WTC11 (cell line): ENCODE measurements around the gene HOXD13.

ENCODE experiments used
- ATF2 ChIP-seq: sonication (generic); formaldehyde crosslinking; IDR thresholded peaks from 2 replicates; pipeline ENCODE4 v1.8.1; 2022; ENCODE audit warnings: low read depth, missing genetic modification reagents, borderline replicate concordance
- CTCF ChIP-seq: fragments of 200-600 bp; IDR thresholded peaks from 2 replicates; pipeline ENCODE4 v1.8.0; 2022; ENCODE audit warnings: antibody characterized with exemption
- HMGXB4 ChIP-seq: sonication (generic); formaldehyde crosslinking; IDR thresholded peaks from 2 replicates; pipeline ENCODE4 v1.8.1; 2023; ENCODE audit warnings: mild to moderate bottlenecking, moderate library complexity, missing genetic modification reagents
- USF2 ChIP-seq: sonication (generic); formaldehyde crosslinking; IDR thresholded peaks from 2 replicates; pipeline ENCODE4 v1.8.1; 2023; ENCODE audit warnings: mild to moderate bottlenecking, missing genetic modification reagents, moderate library complexity
- ZBTB21 ChIP-seq: sonication (generic); formaldehyde crosslinking; IDR thresholded peaks from 2 replicates; pipeline ENCODE4 v1.8.1; 2023; ENCODE audit warnings: mild to moderate bottlenecking, missing genetic modification reagents, borderline replicate concordance
- ZNF121 ChIP-seq: sonication (generic); formaldehyde crosslinking; IDR thresholded peaks from 2 replicates; pipeline ENCODE4 v1.8.0; 2023; ENCODE audit warnings: missing genetic modification reagents

GRCh38 chr2:176109192-176109901 is 16.8 kb downstream of the HOXD13 start:
- no peak for TF ChIP-seq USF2 (CRISPR knock-in tag)
- TF ChIP-seq ZBTB21 = no peak
- no peak for TF ChIP-seq HMGXB4 (CRISPR knock-in tag)
- TF ChIP-seq CTCF = no peak
- no peak for TF ChIP-seq ATF2 (CRISPR knock-in tag)
- TF ChIP-seq ZNF121 (CRISPR knock-in tag) = no peak
